ENCODE data around the gene CLIP4. TPM values are rescaled to one million over a fixed set of nuclear protein-coding genes. Genes with fewer than 3 reads are reported as not detected.

CLIP4 gene
- total and polyA plus RNA-seq, 2 of the 13 experiments (the other 11 are each of a cell fraction or from before 2014, with no cell fraction given): 0.46 to 0.49 TPM

- no peak for TF ChIP-seq ZSCAN21 (CRISPR knock-in tag; IDR thresholded peaks at IDR 0.05; ENCODE audit: borderline replicate concordance)
- TF ChIP-seq HOXA9 (CRISPR knock-in tag; IDR thresholded peaks at IDR 0.05; ENCODE audit: borderline replicate concordance): no peak
- no peak for TF ChIP-seq ZNF460 (CRISPR knock-in tag; IDR thresholded peaks at IDR 0.05; ENCODE audit: borderline replicate concordance)
- TF ChIP-seq NFYB (CRISPR knock-in tag; IDR thresholded peaks at IDR 0.05): no peak
Measured at GRCh38 chr2:29113027-29113686, 2.1 kb upstream of the CLIP4 start (continued).

GRCh38 chr2:29113891-29114321 is 1.3 kb upstream of the CLIP4 start:
- in situ Hi-C loops (cut with HindIII; ENCODE audit: extremely low pct_ligation_motif_present, low pct_unique_long_range_greater_than_20kb) (no loop called here), intact Hi-C loops (cut with micrococcal nuclease; ENCODE audit: unreplicated experiment) (no loop called here)
- Histone ChIP-seq H2AFZ (ENCODE audit: low read length) (no peak overlapping the region), H3K9me3 (ENCODE audit: low read length) (no peaks in the 10 kb centered on the region), H3K4me1 (ENCODE audit: insufficient read depth, low read length) (peaks cover 17% of the 10 kb centered on the region; the same call in 1 of the 2 replicates), H3K27me3 (ENCODE audit: control insufficient read depth in 1 of 2, insufficient read depth in 2 of 2, low read length in 2 of 2) (0 out of 5 replicates have a peak, but pooled peaks cover 0 to 3% of the 10 kb centered on the region in 2 experiments), H4K20me1 (ENCODE audit: insufficient read depth, low read length) (no peaks in the 10 kb centered on the region), H3K36me3 (replicated peaks in 1 of 2; ENCODE audit: control insufficient read depth in 1 of 2, insufficient read depth in 2 of 2, low read length in 2 of 2) (no peaks in the 10 kb centered on the region), H3K4me3 (replicated peaks in 1 of 3; ENCODE audit: insufficient read depth in 1 of 3, low read depth in 2 of 3, low read length in 3 of 3) (no peak overlapping the region), H3K79me2 (ENCODE audit: insufficient read depth, low read length) (no peaks in the 10 kb centered on the region), H3K27ac (ENCODE audit: extremely low read length, insufficient read depth, low read length) (no peak overlapping the region), H3K4me2 (ENCODE audit: low read depth, low read length) (no peak overlapping the region), H3K9ac (ENCODE audit: insufficient read depth, low read depth, low read length) (no peak overlapping the region)
- FAIRE-seq (no peak), ATAC-seq (no peak), DNase-seq (ENCODE audit: low spot score) (no peak)
- POLR2A ChIA-PET: no interaction called here
- 29% methylated on average over 4 of the region's 4 CpGs for WGBS (ENCODE audit: low lambda C conversion rate)
- CTCF ChIA-PET (ENCODE audit: low intra/inter-chr PET ratio, low total read pairs): no interaction called here
- BruUV-seq (replicated peaks): no TSS peak
- TF ChIP-seq ZNF280B (CRISPR knock-in tag; IDR thresholded peaks at IDR 0.05; ENCODE audit: borderline replicate concordance): no peak
- no peak for TF ChIP-seq ZNF572 (CRISPR knock-in tag; IDR thresholded peaks at IDR 0.05)
- no peak for TF ChIP-seq GABPB1 (CRISPR knock-in tag; IDR thresholded peaks at IDR 0.05)
- no peak for TF ChIP-seq FOSL2 (CRISPR knock-in tag; IDR thresholded peaks at IDR 0.05)
- TF ChIP-seq ZSCAN5A (CRISPR knock-in tag; IDR thresholded peaks at IDR 0.05; ENCODE audit: borderline replicate concordance): no peak
- no peak for TF ChIP-seq MXI1 (IDR thresholded peaks at IDR 0.05; ENCODE audit: borderline replicate concordance, low read depth, low read length)
- TF ChIP-seq SP2 (CRISPR knock-in tag; IDR thresholded peaks at IDR 0.05): no peak
- no peak for TF ChIP-seq ONECUT2 (CRISPR knock-in tag; IDR thresholded peaks at IDR 0.05)
- no peak for TF ChIP-seq SIX4 (CRISPR knock-in tag; IDR thresholded peaks at IDR 0.05)
- no peak for TF ChIP-seq RNF2 (conservative IDR thresholded peaks at IDR 0.05; ENCODE audit: low read depth)
- no peak for TF ChIP-seq ZFP91 (CRISPR knock-in tag; IDR thresholded peaks at IDR 0.05; ENCODE audit: borderline replicate concordance)
- TF ChIP-seq MAX (IDR thresholded peaks at IDR 0.05): no peak
- no peak for TF ChIP-seq PRMT3 (CRISPR knock-in tag; IDR thresholded peaks at IDR 0.05; ENCODE audit: borderline replicate concordance, low read depth)
